GM12875 (cell line): ENCODE measurements around the gene DIMT1.

Experiments used
- H3K4me3 ChIP-seq: one replicate; pipeline ENCODE4 v1.5.1; 2011; ENCODE audit warnings: low read depth, low read length, control low read depth
- TF ChIP-seq, protein P1 (sequence below): IDR thresholded peaks from 2 replicates; pipeline ENCODE4 v1.5.1; 2011; ENCODE audit warnings: low read depth, mild to moderate bottlenecking, control low read depth, inconsistent platforms, low read length, moderate library complexity, borderline replicate concordance; ENCODE audit not compliant: insufficient read depth

Gene DIMT1

DNA sequence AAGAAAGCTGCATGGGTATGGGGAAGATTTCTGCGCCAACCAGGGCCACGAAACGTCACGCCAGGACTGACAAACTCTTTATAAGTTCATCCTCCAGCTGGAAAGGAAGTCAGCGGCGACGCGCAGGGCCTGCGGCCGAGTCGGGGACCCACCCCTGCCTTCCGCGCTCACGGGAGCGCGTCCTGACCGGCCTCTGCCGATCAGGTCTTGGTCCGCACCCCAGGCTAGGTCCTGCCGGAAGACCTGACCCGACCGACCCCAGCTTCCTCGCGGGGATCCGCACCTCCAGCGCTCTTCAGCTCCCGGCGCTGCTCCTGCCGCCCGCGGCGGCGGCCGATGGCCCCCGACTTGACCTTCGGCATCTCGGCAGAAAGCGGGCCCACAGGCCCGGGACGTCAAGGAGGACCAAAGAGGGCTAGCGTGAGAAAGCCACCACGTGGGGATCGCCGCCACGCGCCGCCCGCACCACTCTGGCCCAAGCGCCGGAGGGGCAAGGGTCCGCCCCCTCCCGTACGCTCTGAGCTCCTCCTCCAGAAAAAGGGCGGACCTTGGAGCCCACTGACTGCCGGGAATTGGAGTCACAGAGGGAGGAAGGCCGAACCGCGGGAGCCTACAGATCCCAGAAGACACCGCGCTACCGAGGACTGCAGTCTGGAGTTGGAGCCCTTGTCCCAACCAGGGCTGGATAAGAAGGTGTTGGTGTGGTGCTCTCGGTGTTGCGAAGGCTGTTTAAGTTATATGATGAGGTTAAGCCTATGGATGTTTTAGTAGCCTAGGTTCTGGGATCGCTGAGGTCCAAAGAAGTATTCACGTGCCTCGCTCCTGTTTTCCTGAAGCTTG, at the start of gene DIMT1:
Gene DIMT1, minus strand, starts transcription at position 495 of the 840 bp plus-strand sequence. Its CDS starts 133 bp downstream, at position 362.
- peak within 1 kb of the TSS; percentile 81 for H3K4me3 ChIP-seq

DNA sequence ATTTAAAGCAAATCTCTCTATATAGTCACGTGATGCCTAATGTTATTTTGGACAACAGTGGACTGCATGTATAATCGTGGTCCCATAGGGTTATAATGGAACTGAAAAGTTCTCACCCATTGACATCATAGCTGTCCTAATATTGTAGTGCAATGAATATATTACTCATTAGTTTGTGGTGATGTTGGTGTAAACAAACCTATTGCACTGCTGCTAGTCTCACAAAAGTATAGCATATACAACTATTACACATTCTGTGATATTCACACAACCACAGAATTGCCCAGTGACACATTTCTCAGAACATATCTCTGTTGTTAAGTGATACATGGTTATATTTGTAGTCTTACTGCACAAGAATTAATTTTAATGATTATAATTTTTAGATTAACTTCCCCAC, 46.6 kb upstream of the DIMT1 start:
- no peak overlapping the region for H3K4me3 ChIP-seq
- TF ChIP-seq, protein P1, sequence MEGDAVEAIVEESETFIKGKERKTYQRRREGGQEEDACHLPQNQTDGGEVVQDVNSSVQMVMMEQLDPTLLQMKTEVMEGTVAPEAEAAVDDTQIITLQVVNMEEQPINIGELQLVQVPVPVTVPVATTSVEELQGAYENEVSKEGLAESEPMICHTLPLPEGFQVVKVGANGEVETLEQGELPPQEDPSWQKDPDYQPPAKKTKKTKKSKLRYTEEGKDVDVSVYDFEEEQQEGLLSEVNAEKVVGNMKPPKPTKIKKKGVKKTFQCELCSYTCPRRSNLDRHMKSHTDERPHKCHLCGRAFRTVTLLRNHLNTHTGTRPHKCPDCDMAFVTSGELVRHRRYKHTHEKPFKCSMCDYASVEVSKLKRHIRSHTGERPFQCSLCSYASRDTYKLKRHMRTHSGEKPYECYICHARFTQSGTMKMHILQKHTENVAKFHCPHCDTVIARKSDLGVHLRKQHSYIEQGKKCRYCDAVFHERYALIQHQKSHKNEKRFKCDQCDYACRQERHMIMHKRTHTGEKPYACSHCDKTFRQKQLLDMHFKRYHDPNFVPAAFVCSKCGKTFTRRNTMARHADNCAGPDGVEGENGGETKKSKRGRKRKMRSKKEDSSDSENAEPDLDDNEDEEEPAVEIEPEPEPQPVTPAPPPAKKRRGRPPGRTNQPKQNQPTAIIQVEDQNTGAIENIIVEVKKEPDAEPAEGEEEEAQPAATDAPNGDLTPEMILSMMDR: no peak

More for the DNA sequence above, at the start of gene DIMT1:
- TF ChIP-seq, protein P1: no peak

DNA sequence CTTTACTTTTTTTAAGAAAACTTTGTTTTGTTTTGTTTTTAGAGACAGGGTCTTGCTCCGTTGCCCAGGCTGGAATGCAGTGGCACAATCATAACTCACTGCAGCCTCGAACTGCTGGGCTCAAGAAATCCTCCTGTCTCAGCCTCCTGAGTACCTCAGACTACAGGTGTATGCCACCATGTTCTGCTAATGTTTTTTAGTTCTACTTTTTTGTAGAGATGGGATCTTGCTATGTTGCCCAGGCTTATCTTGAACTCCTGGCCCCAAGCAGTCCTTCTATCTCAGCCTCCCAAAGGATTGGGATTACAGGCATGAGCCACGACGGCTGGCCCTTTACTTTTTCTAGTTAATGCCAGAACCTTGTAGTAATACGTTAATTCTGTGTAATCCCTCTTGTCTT, 44.8 kb upstream of the DIMT1 start:
- H3K4me3 ChIP-seq: no peak overlapping the region
- TF ChIP-seq, protein P1: no peak

DNA sequence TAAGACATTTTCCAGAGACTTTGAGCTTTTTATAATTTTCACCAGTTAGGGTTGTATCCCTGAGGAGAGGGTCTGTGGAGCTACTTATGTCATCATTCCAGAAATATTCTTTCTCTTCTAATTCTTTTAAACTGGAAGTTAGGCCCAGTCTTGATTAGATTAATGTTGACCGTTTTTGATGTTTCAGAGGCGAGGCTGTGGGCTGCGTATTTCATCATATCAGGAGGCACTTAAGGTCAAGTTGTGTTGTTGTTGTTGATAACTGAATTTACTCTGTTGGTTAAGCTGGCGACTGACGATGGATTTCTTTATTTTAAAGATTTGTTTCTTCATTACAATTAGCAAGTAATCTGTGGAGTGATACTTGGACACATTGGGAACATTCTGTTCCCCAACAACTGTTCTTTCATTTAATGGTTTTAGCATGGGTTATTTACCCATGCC, 28.9 kb upstream of the DIMT1 start:
- TF ChIP-seq, protein P1: no peak
- no peak overlapping the region for H3K4me3 ChIP-seq

DNA sequence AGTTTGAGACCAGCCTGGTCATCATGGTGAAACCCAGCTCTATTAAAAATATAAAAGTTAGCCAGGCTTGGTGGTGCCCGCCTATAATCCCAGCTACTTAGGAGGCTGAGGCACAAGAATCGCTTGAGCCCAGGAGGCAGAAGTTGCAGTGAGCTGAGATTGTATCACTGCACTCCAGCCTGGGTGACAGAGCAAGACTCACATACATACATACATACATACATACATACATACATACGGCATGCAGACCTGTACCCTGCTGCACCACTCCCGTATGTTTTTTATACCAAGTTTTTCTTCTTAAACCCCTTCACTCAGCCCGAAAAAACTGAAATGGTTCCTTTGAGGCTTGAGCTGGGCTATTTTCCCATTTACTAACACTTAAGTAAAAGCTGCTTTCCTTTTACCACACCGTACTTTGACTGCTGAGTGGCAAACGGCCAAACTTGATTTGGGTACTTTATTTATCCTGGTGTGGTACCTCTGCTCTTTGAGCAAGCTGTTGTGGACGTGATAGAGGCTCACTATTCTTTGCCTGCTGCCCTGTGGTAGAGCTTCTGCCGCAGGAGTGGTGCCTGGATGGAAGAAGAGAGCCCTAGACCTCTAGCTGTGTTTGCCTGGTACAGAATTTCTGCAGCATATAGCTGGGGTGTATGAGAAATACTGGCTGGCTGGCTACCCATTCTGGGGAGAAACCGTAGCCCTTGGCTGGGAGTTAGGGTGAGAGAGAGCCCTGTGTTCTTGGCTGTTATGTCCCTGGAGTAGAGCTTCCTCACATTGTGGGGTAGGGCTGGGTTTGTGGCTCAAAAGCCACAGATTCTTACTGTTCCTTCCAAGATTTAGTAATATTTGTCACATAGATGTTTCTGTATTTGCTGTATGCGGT, 28.3 kb upstream of the DIMT1 start:
- TF ChIP-seq, protein P1: no peak

DNA sequence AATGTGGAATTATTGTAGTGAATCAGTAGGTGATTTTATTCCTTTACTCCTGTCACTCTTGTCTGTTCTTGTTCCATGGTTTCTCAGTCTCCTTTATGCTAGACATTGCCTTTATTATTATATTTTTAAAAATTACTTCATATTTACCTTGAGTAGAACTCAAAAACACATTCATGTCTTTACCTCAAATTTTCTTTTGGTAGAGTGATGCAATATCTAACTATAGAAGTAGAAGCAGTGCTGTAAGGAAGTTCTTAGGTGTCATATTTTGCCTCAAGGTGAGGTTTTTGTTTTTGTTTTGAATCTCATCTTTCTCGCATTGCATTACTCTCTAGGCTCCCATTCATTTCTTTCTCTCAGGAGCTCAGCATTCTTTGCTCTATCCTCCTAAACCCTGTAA, 21.1 kb upstream of the DIMT1 start:
- TF ChIP-seq, protein P1: no peak
- H3K4me3 ChIP-seq: no peak overlapping the region

More for the DNA sequence above, 28.3 kb upstream of the DIMT1 start:
- no peak overlapping the region for H3K4me3 ChIP-seq

DNA sequence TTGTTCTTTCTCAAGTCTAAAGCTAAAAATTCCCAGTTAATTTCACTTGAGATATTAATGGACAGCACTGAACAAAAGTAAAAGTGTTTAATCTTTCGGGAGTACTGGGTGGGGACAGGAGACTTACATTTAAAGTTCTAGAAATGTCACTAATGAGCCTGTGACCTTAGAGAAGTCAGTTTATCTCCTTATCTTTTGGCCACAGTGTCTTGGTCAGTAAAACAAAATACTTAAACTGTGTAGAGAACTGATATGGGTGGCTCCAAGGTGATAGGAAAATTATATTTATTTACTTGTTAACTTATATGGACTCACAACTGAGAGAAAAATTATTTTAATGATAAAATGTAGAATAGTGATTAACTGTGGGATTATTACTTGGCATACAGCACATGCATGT, 17.7 kb upstream of the DIMT1 start:
- no peak overlapping the region for H3K4me3 ChIP-seq
- TF ChIP-seq, protein P1: no peak
